IMR-90 (cell line): ENCODE measurements around the gene GABPB1. TPM values are rescaled to one million over a fixed set of nuclear protein-coding genes. Genes with fewer than 3 reads are reported as not detected.

ENCODE experiments used
- ATAC-seq: fragments of 200-7000 bp; cut with Tn5 transposase; 2 replicates; pipeline ENCODE4 v1.9.1; 2020; ENCODE audit warnings: low read depth, mild to moderate bottlenecking, moderate library complexity
- BruUV-seq: library from RNA; stranded (reverse); fragments of 400-500 nt; replicated peaks from 2 replicates; lab custom pipeline; 2021; lab: Mats Ljungman, UMichigan
- CTCF ChIA-PET: fragments of 300-600 bp; formaldehyde crosslinking; extraction: SDS; loops from one replicate; lab custom pipeline; 2021; ENCODE audit warnings: antibody characterized with exemption; lab: Yijun Ruan, JAX
- POLR2A ChIA-PET: fragments of 300-600 bp; sonication (Branson Sonifier 250); formaldehyde crosslinking; loops from one replicate; lab custom pipeline; 2022; ENCODE audit warnings: antibody characterized with exemption; ENCODE audit not compliant: unreplicated experiment; lab: Charles Lee
- DNase-seq: peaks from one replicate; pipeline ENCODE4 v3.0.0; 2013
- H2AFZ ChIP-seq: replicated peaks from 2 replicates; pipeline ENCODE3; 2013; ENCODE audit warnings: low read length, mild to moderate bottlenecking; ENCODE audit not compliant: poor library complexity
- H2AK5ac ChIP-seq: 2 replicates; pipeline ENCODE4 v1.6.1; 2013; ENCODE audit warnings: low read depth, low read length, inconsistent platforms
- H2AK9ac ChIP-seq: replicated peaks from 2 replicates; pipeline ENCODE3; 2013; ENCODE audit warnings: mild to moderate bottlenecking, low read depth, low read length, moderate library complexity; ENCODE audit not compliant: poor library complexity
- H2BK120ac ChIP-seq: 2 replicates; pipeline ENCODE4 v1.6.1; 2013; ENCODE audit warnings: low read depth, low read length, inconsistent platforms
- H2BK15ac ChIP-seq: 3 replicates; pipeline ENCODE4 v1.6.1; 2013; ENCODE audit warnings: low read depth, low read length, inconsistent platforms
- H2BK20ac ChIP-seq: 2 replicates; pipeline ENCODE4 v1.6.1; 2013; ENCODE audit warnings: low read depth, mild to moderate bottlenecking, inconsistent platforms, low read length, moderate library complexity
- H2BK5ac ChIP-seq: 2 replicates; pipeline ENCODE4 v1.6.1; 2013; ENCODE audit warnings: mild to moderate bottlenecking, low read depth, low read length, inconsistent platforms; ENCODE audit not compliant: poor library complexity, severe bottlenecking
- H3K14ac ChIP-seq: replicated peaks from 2 replicates; pipeline ENCODE4 v1.6.1; 2013; ENCODE audit warnings: low read depth, low read length, inconsistent platforms
- H3K18ac ChIP-seq: 2 replicates; pipeline ENCODE4 v1.6.1; 2013; ENCODE audit warnings: low read depth, low read length, control low read depth
- H3K23ac ChIP-seq: 2 replicates; pipeline ENCODE4 v1.6.1; 2013; ENCODE audit warnings: low read depth, low read length, inconsistent platforms
- H3K27ac ChIP-seq: 2 replicates; pipeline ENCODE4 v1.5.1; 2013; ENCODE audit warnings: mild to moderate bottlenecking, control low read depth, low read length; ENCODE audit not compliant: insufficient read depth
- H3K27me3 ChIP-seq: 2 replicates; pipeline ENCODE4 v1.6.1; 2013; ENCODE audit warnings: low read length; ENCODE audit not compliant: control insufficient read depth, insufficient read depth
- H3K36me3 ChIP-seq: 2 replicates; pipeline ENCODE4 v1.6.1; 2013; ENCODE audit warnings: low read length, mixed read lengths; ENCODE audit not compliant: control insufficient read depth, insufficient read depth
- H3K4ac ChIP-seq: 2 replicates; pipeline ENCODE4 v1.6.1; 2013; ENCODE audit warnings: low read depth, low read length, inconsistent platforms
- H3K4me1 ChIP-seq: 2 replicates; pipeline ENCODE4 v1.6.1; 2013; ENCODE audit warnings: low read length, mixed read lengths; ENCODE audit not compliant: control insufficient read depth, insufficient read depth
- H3K4me2 ChIP-seq: 2 replicates; pipeline ENCODE4 v1.6.1; 2013; ENCODE audit warnings: low read depth, mild to moderate bottlenecking, control low read depth, low read length, moderate library complexity
- H3K4me3 ChIP-seq: 2 replicates; pipeline ENCODE4 v1.5.1; 2013; ENCODE audit warnings: low read depth, mild to moderate bottlenecking, control low read depth, low read length, moderate library complexity; ENCODE audit not compliant: insufficient read depth
- H3K56ac ChIP-seq: 2 replicates; pipeline ENCODE4 v1.6.1; 2013; ENCODE audit warnings: low read length, inconsistent platforms; ENCODE audit not compliant: insufficient read depth; ENCODE audit errors: extremely low read depth
- H3K79me1 ChIP-seq, 2 experiments: 2 replicates each; pipeline ENCODE4 v1.6.1; 2013; ENCODE audit warnings: low read length in 2 of 2, inconsistent platforms in 1 of 2, low read depth in 1 of 2
- H3K9ac ChIP-seq: 2 replicates; pipeline ENCODE4 v1.6.1; 2013; ENCODE audit warnings: low read depth, low read length, control low read depth
- H3K9me1 ChIP-seq: 2 replicates; pipeline ENCODE4 v1.6.1; 2013; ENCODE audit warnings: low read length, inconsistent platforms; ENCODE audit not compliant: insufficient read depth
- H3K9me3 ChIP-seq: 2 replicates; pipeline ENCODE4 v1.6.1; 2013; ENCODE audit warnings: low read length; ENCODE audit not compliant: control insufficient read depth, insufficient read depth
- H4K20me1 ChIP-seq: 2 replicates; pipeline ENCODE4 v1.6.1; 2013; ENCODE audit warnings: low read length, inconsistent platforms; ENCODE audit not compliant: insufficient read depth
- H4K5ac ChIP-seq: 2 replicates; pipeline ENCODE4 v1.6.1; 2013; ENCODE audit warnings: mild to moderate bottlenecking, low read depth, low read length, control low read depth
- H4K8ac ChIP-seq, 2 experiments: 2 replicates each; pipeline ENCODE4 v1.6.1; 2013; ENCODE audit warnings: low read depth in 2 of 2, low read length in 2 of 2, control low read depth in 1 of 2, inconsistent platforms in 1 of 2
- H4K91ac ChIP-seq: 2 replicates; pipeline ENCODE4 v1.6.1; 2013; ENCODE audit warnings: low read depth, low read length, inconsistent platforms; ENCODE audit not compliant: insufficient read depth
- BHLHE40 ChIP-seq: fragments of 150-350 bp; IDR thresholded peaks from 2 replicates; pipeline ENCODE4 v1.6.1; 2016; ENCODE audit warnings: mild to moderate bottlenecking, low read depth, low read length
- CEBPB ChIP-seq: IDR thresholded peaks from 2 replicates; pipeline ENCODE4 v1.6.1; 2012; ENCODE audit warnings: low read depth, low read length, improper control_type of control experiment
- CHD1 ChIP-seq: IDR thresholded peaks from 2 replicates; pipeline ENCODE4 v1.6.1; 2012; ENCODE audit warnings: low read depth, low read length, improper control_type of control experiment
- FOS ChIP-seq: fragments of 150-350 bp; IDR thresholded peaks from 2 replicates; pipeline ENCODE4 v1.6.1; 2016; ENCODE audit warnings: low read depth, low read length
- MAFK ChIP-seq: IDR thresholded peaks from 2 replicates; pipeline ENCODE4 v1.6.1; 2012; ENCODE audit warnings: low read depth, low read length, improper control_type of control experiment
- MAZ ChIP-seq: IDR thresholded peaks from 2 replicates; pipeline ENCODE4 v1.6.1; 2012; ENCODE audit warnings: low read depth, mild to moderate bottlenecking, low read length, improper control_type of control experiment, moderate library complexity, borderline replicate concordance
- MXI1 ChIP-seq: IDR thresholded peaks from 2 replicates; pipeline ENCODE4 v1.6.1; 2012; ENCODE audit warnings: low read depth, mild to moderate bottlenecking, low read length, moderate library complexity, borderline replicate concordance
- NFE2L2 ChIP-seq: fragments of 150-350 bp; IDR thresholded peaks from 2 replicates; pipeline ENCODE4 v1.6.1; 2016; ENCODE audit warnings: low read depth, mild to moderate bottlenecking, low read length
- POLR2A ChIP-seq: IDR thresholded peaks from 2 replicates; pipeline ENCODE4 v1.6.1; 2012; ENCODE audit warnings: mild to moderate bottlenecking, low read depth, low read length
- RAD21 ChIP-seq: IDR thresholded peaks from 2 replicates; pipeline ENCODE4 v1.6.1; 2012; ENCODE audit warnings: low read length, improper control_type of control experiment
- RCOR1 ChIP-seq: IDR thresholded peaks from 2 replicates; pipeline ENCODE4 v1.6.1; 2012; ENCODE audit warnings: mild to moderate bottlenecking, low read length, improper control_type of control experiment; ENCODE audit not compliant: insufficient replicate concordance
- RFX5 ChIP-seq: IDR thresholded peaks from 2 replicates; pipeline ENCODE4 v1.8.0; 2012; ENCODE audit warnings: low read depth, mild to moderate bottlenecking, low read length, moderate library complexity
- SMC3 ChIP-seq: fragments of 150-350 bp; IDR thresholded peaks from 2 replicates; pipeline ENCODE4 v1.6.1; 2016; ENCODE audit warnings: low read depth, mild to moderate bottlenecking, antibody characterized with exemption, low read length, moderate library complexity
- WGBS, 2 experiments: methylation state at CpG; one replicate each; pipeline versions ENCODE4 v1.1.5 to v1.1.7; 2013; ENCODE audit warnings: missing lambda C conversion rate in 2 of 2; ENCODE audit not compliant: insufficient read length in 1 of 2; ENCODE audit errors: extremely low coverage in 2 of 2; 5-methylcytosine and 5-hydroxymethylcytosine counted together
- dilution Hi-C: fragments of 300-500 bp; cut with HindIII; formaldehyde crosslinking; loops from one replicate; pipeline ENCODE4 v1.14.3; 2018; ENCODE audit warnings: low sequenced_read_pairs; ENCODE audit not compliant: unreplicated experiment
- in situ Hi-C: fragments of 300-500 bp; cut with MboI; formaldehyde crosslinking; loops from 3 replicates; pipeline ENCODE4 v1.14.3; 2019; ENCODE audit warnings: low sequenced_read_pairs, inconsistent platforms, mixed read lengths
- intact Hi-C: fragments of 100-400 bp; cut with micrococcal nuclease; formaldehyde crosslinking; loops from 2 replicates; pipeline ENCODE4 v1.10.0; 2022
- polyA plus RNA-seq, 3 experiments: library from polyadenylated mRNA; depleted of rRNA; stranded (reverse); fragments of >200 nt; gene quantifications; 2 replicates each; pipeline ENCODE4 v1.2.3, GENCODE V29; 2012; ENCODE audit warnings: low replicate concordance in 1 of 3
- total RNA-seq: library from RNA; depleted of rRNA; stranded (reverse); fragments of >200 nt; gene quantifications from 2 replicates; pipeline ENCODE4 v1.2.3, GENCODE V29; 2012
- TF ChIP-seq, protein P1 (sequence below): conservative IDR thresholded peaks from 2 replicates; pipeline ENCODE4 v1.5.1; 2012; ENCODE audit warnings: mild to moderate bottlenecking, low read depth, low read length, improper control_type of control experiment
- TF ChIP-seq, protein P2 (sequence below): fragments of 150-350 bp; IDR thresholded peaks from 2 replicates; pipeline ENCODE4 v1.6.1; 2017; ENCODE audit warnings: mild to moderate bottlenecking, antibody characterized with exemption, low read length, low read depth
- TF ChIP-seq, protein P3 (sequence below): fragments of 150-350 bp; IDR thresholded peaks from 2 replicates; pipeline ENCODE4 v1.6.1; 2016; ENCODE audit warnings: low read depth, mild to moderate bottlenecking, low read length, moderate library complexity, borderline replicate concordance

GABPB1 gene
- total and polyA plus RNA-seq, 2 of the 4 experiments (the other 2 are of a cell fraction) = 26.3 to 89.3 TPM

DNA sequence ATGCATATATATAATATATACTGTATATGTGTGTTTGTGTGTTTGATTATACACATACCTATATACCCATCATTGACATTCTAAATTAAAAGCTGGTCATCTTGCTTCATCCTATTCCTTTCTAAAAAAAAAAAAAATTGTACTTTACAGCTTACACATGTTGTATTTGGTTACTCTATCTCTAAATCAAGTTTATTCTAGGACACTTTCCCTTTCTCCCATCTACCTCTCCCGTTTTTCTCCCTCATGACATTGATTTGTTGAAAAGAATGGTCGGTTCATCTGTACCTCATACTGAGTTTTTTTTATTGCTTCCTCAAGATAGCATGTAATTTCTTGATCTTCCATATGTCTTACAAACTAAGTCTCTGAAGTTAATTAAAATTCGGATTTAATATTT lies 26.9 kb downstream of the GABPB1 start:
- H3K18ac ChIP-seq = no peak overlapping the region
- H3K36me3 ChIP-seq = no peaks in the 10 kb centered on the region
- H3K56ac ChIP-seq = no peak overlapping the region
- no peak overlapping the region for H2AK9ac ChIP-seq
- WGBS, 2 experiments = no CpG with 5 or more reads among the region's 3 CpGs
- BruUV-seq = no TSS peak
- no peak overlapping the region for H3K4me3 ChIP-seq
- H2BK5ac ChIP-seq = no peak overlapping the region
- peaks cover 5% of the 10 kb centered on the region; the same call in 1 of the 2 replicates for H3K9me1 ChIP-seq
- no peak overlapping the region for H2BK120ac ChIP-seq
- no peak overlapping the region for H2BK20ac ChIP-seq
- no peak overlapping the region for H3K23ac ChIP-seq
- TF ChIP-seq NFE2L2 (no peak), CHD1 (no peak), POLR2A (no peak), FOS (no peak), RFX5 (no peak), MAZ (no peak), CEBPB (no peak), MAFK (no peak), RAD21 (no peak), MXI1 (no peak), RCOR1 (no peak), BHLHE40 (no peak), SMC3 (no peak)
- TF ChIP-seq, protein P1, sequence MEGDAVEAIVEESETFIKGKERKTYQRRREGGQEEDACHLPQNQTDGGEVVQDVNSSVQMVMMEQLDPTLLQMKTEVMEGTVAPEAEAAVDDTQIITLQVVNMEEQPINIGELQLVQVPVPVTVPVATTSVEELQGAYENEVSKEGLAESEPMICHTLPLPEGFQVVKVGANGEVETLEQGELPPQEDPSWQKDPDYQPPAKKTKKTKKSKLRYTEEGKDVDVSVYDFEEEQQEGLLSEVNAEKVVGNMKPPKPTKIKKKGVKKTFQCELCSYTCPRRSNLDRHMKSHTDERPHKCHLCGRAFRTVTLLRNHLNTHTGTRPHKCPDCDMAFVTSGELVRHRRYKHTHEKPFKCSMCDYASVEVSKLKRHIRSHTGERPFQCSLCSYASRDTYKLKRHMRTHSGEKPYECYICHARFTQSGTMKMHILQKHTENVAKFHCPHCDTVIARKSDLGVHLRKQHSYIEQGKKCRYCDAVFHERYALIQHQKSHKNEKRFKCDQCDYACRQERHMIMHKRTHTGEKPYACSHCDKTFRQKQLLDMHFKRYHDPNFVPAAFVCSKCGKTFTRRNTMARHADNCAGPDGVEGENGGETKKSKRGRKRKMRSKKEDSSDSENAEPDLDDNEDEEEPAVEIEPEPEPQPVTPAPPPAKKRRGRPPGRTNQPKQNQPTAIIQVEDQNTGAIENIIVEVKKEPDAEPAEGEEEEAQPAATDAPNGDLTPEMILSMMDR = no peak
- TF ChIP-seq, protein P2, sequence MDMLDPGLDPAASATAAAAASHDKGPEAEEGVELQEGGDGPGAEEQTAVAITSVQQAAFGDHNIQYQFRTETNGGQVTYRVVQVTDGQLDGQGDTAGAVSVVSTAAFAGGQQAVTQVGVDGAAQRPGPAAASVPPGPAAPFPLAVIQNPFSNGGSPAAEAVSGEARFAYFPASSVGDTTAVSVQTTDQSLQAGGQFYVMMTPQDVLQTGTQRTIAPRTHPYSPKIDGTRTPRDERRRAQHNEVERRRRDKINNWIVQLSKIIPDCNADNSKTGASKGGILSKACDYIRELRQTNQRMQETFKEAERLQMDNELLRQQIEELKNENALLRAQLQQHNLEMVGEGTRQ = no peak
- TF ChIP-seq, protein P3, sequence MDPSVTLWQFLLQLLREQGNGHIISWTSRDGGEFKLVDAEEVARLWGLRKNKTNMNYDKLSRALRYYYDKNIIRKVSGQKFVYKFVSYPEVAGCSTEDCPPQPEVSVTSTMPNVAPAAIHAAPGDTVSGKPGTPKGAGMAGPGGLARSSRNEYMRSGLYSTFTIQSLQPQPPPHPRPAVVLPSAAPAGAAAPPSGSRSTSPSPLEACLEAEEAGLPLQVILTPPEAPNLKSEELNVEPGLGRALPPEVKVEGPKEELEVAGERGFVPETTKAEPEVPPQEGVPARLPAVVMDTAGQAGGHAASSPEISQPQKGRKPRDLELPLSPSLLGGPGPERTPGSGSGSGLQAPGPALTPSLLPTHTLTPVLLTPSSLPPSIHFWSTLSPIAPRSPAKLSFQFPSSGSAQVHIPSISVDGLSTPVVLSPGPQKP = no peak
- H3K9me3 ChIP-seq = no peaks in the 10 kb centered on the region
- no peak overlapping the region for H2BK15ac ChIP-seq
- H3K4ac ChIP-seq = no peak overlapping the region
- no peak overlapping the region for H3K9ac ChIP-seq
- no peak overlapping the region for H2AK5ac ChIP-seq
- no peaks in the 10 kb centered on the region for H3K27me3 ChIP-seq
- H3K4me1 ChIP-seq = no peaks in the 10 kb centered on the region
- dilution Hi-C loops (no loop called here), intact Hi-C loops (no loop called here), in situ Hi-C loops (no loop called here)
- ATAC-seq = no peak
- no peak overlapping the region for H4K91ac ChIP-seq
- H3K14ac ChIP-seq = no peak overlapping the region
- no peak overlapping the region for H3K4me2 ChIP-seq
- no peak overlapping the region for H2AFZ ChIP-seq
- H4K8ac ChIP-seq = no peak overlapping the region
- peaks cover 23 to 48% of the 10 kb centered on the region in 2 experiments for H3K79me1 ChIP-seq
- no peak for DNase-seq
- POLR2A ChIA-PET = no interaction called here
- H4K20me1 ChIP-seq = no peaks in the 10 kb centered on the region; the same call in 1 of the 2 replicates
- H4K5ac ChIP-seq = no peak overlapping the region
- no peak overlapping the region for H3K27ac ChIP-seq
- CTCF ChIA-PET = interaction anchor here (0.6 kb wide), 2 partner anchors 8 to 12 kb away, joined by 3 read pairs; no protein-coding TSS in a partner anchor
